GM12892 (cell line): ENCODE results near the gene RAD1. TPM values are rescaled to one million over a fixed set of nuclear protein-coding genes. Genes with fewer than 3 reads are reported as not detected.

Source experiments
- DNase-seq: peaks from one replicate; pipeline ENCODE4 v3.0.0; 2011; ENCODE audit not compliant: insufficient read length
- FAIRE-seq: peaks from 2 replicates; lab custom pipeline; 2011; peaks lifted over from hg19 to GRCh38; lab: Jason Lieb, UNC
- POLR2A ChIP-seq: IDR thresholded peaks from 2 replicates; pipeline ENCODE4 v1.6.1; 2011; ENCODE audit warnings: low read depth, low read length, control low read depth
- POLR2AphosphoS5 ChIP-seq: IDR thresholded peaks from 2 replicates; pipeline ENCODE4 v1.6.1; 2011; ENCODE audit warnings: low read depth, low read length, control low read depth
- TAF1 ChIP-seq: IDR thresholded peaks from 2 replicates; pipeline ENCODE4 v1.6.1; 2011; ENCODE audit warnings: low read depth, mild to moderate bottlenecking, control low read depth, low read length, borderline replicate concordance
- polyA plus RNA-seq: library from polyadenylated mRNA; unstranded; fragments of >200 nt; gene quantifications from one replicate; pipeline ENCODE4 v1.2.1, GENCODE V29; 2012; ENCODE audit warnings: missing spikeins, inconsistent platforms; ENCODE audit not compliant: missing spikeins

RAD1 gene
- 26.4 TPM for polyA plus RNA-seq

GRCh38 chr5:34915139-34915855, at the start of gene RAD1, which contains the start of gene BRIX1:
Gene RAD1, minus strand, starts transcription at chr5:34915504. Its CDS starts 612 bp downstream, at chr5:34914892.
Gene BRIX1, plus strand, starts transcription at chr5:34915711. Its CDS starts 28 bp downstream, at chr5:34915739.
- FAIRE-seq (peak; percentile 96), DNase-seq (peak; percentile 79)
- TF ChIP-seq TAF1 (peak; percentile 96), POLR2AphosphoS5 (peak; percentile 94), POLR2A (peak; percentile 95)

GRCh38 chr5:34959323-34959722, 44.0 kb upstream of the RAD1 start:
- TF ChIP-seq POLR2A (no peak), POLR2AphosphoS5 (no peak), TAF1 (no peak)
- peak; percentile 51 for FAIRE-seq
- peak; percentile 18 for DNase-seq

- peak; percentile 30 for FAIRE-seq
- DNase-seq, result no peak
- TF ChIP-seq POLR2AphosphoS5, result no peak
- no peak for TF ChIP-seq POLR2A
- TF ChIP-seq TAF1, result no peak
Observed at GRCh38 chr5:34957857-34958690, 42.8 kb upstream of the RAD1 start.

GRCh38 chr5:34957321-34957720, 42.0 kb upstream of the RAD1 start:
- no peak for FAIRE-seq
- no peak for TF ChIP-seq TAF1
- TF ChIP-seq POLR2A, result no peak
- TF ChIP-seq POLR2AphosphoS5, result no peak
- no peak for DNase-seq

- no peak for FAIRE-seq
- no peak for DNase-seq
- TF ChIP-seq POLR2A (no peak), POLR2AphosphoS5 (no peak), TAF1 (no peak)
Observed at GRCh38 chr5:34944460-34945047, 29.2 kb upstream of the RAD1 start.

GRCh38 chr5:34944044-34944443, 28.7 kb upstream of the RAD1 start:
- DNase-seq (no peak), FAIRE-seq (no peak)
- TF ChIP-seq POLR2A (no peak), POLR2AphosphoS5 (no peak), TAF1 (no peak)

- DNase-seq, result no peak
- TF ChIP-seq POLR2AphosphoS5, result no peak
- no peak for FAIRE-seq
Observed at GRCh38 chr5:34941936-34942335, 26.6 kb upstream of the RAD1 start.

GRCh38 chr5:34932947-34933346, 17.6 kb upstream of the RAD1 start:
- no peak for FAIRE-seq
- TF ChIP-seq POLR2A (no peak), TAF1 (no peak), POLR2AphosphoS5 (no peak)

GRCh38 chr5:34930870-34931269, 15.6 kb upstream of the RAD1 start:
- TF ChIP-seq POLR2AphosphoS5 (no peak), TAF1 (no peak), POLR2A (no peak)
- no peak for FAIRE-seq
- no peak for DNase-seq

More at GRCh38 chr5:34932947-34933346, 17.6 kb upstream of the RAD1 start:
- DNase-seq, result no peak

GRCh38 chr5:34930462-34930844, 15.1 kb upstream of the RAD1 start:
- FAIRE-seq (no peak), DNase-seq (no peak)
- TF ChIP-seq POLR2A (no peak), TAF1 (no peak), POLR2AphosphoS5 (no peak)
